Natural killer cell (primary cell): ENCODE data around the gene SYNDIG1. TPM values are rescaled to one million over a fixed set of nuclear protein-coding genes. Genes with fewer than 3 reads are reported as not detected.

Experiments used
- ATAC-seq, 3 donors: fragments of 150-1000 bp in 2 of 3; fragments of 200-7000 bp in 1 of 3; cut with Tn5 transposase; 1 replicate in 1 of 3; 2 replicates in 2 of 3; pipeline ENCODE4 v1.10.0; 2021; ENCODE audit warnings: mild to moderate bottlenecking in 2 of 3, moderate library complexity in 2 of 3
- DNase-seq, 2 donors: peaks; one replicate each; pipeline versions ENCODE4 v3.0.0 to v3.0.0-alpha.2; 2013 to 2021; ENCODE audit warnings: mixed read lengths in 1 of 2
- H3K27ac ChIP-seq: one replicate; pipeline ENCODE4 v1.5.1; 2013; ENCODE audit warnings: mild to moderate bottlenecking, low read length
- H3K27me3 ChIP-seq: one replicate; pipeline ENCODE4 v1.6.1; 2013; ENCODE audit warnings: low read length; ENCODE audit not compliant: control insufficient read depth, insufficient read depth
- H3K36me3 ChIP-seq: one replicate; pipeline ENCODE4 v1.6.1; 2013; ENCODE audit warnings: low read length; ENCODE audit not compliant: control insufficient read depth, insufficient read depth
- H3K4me1 ChIP-seq: one replicate; pipeline ENCODE4 v1.6.1; 2013; ENCODE audit warnings: low read length; ENCODE audit not compliant: control insufficient read depth, insufficient read depth
- H3K4me3 ChIP-seq: one replicate; pipeline ENCODE4 v1.5.1; 2013; ENCODE audit warnings: low read length
- H3K9me3 ChIP-seq: one replicate; pipeline ENCODE4 v1.6.1; 2013; ENCODE audit warnings: low read length; ENCODE audit not compliant: control insufficient read depth, insufficient read depth
- H3K27ac Mint-ChIP-seq, 2 donors: one replicate each; pipeline ENCODE4 v1.8.0; 2022; ENCODE audit warnings: mild to moderate bottlenecking in 2 of 2, mixed read lengths in 2 of 2, moderate library complexity in 1 of 2
- H3K27me3 Mint-ChIP-seq, 2 donors: one replicate each; pipeline ENCODE4 v1.8.0; 2022; ENCODE audit warnings: low read depth in 2 of 2, mixed read lengths in 2 of 2
- H3K36me3 Mint-ChIP-seq: one replicate; pipeline ENCODE4 v1.8.0; 2022; ENCODE audit warnings: mixed read lengths
- H3K4me1 Mint-ChIP-seq, 2 donors: one replicate each; pipeline ENCODE4 v1.8.0; 2022; ENCODE audit warnings: mixed read lengths in 2 of 2
- H3K4me3 Mint-ChIP-seq: one replicate; pipeline ENCODE4 v1.8.0; 2022; ENCODE audit warnings: mild to moderate bottlenecking, moderate library complexity, mixed read lengths
- H3K9me3 Mint-ChIP-seq, 2 donors: one replicate each; pipeline ENCODE4 v1.8.0; 2022; ENCODE audit warnings: mixed read lengths in 2 of 2
- CTCF ChIP-seq: fragments of 200-600 bp; IDR thresholded peaks from one replicate; pipeline ENCODE4 v1.8.0; 2022; ENCODE audit warnings: antibody characterized with exemption
- WGBS: methylation state at CpG from one replicate; pipeline ENCODE4 v1.1.7; 2013; ENCODE audit warnings: missing lambda C conversion rate; ENCODE audit not compliant: insufficient coverage; 5-methylcytosine and 5-hydroxymethylcytosine counted together
- intact Hi-C: fragments of 100-400 bp; cut with micrococcal nuclease; formaldehyde crosslinking; loops from one replicate; pipeline ENCODE4 v1.14.2; 2022
- total RNA-seq, 4 donors: library from RNA; stranded (reverse); fragments of 120-200 nt in 1 of 4; gene quantifications; one replicate each; pipeline versions ENCODE4 v1.2.3 to v1.2.4, GENCODE V29; 2013 to 2022

SYNDIG1 gene
- total RNA-seq, 3 donors from 2014 or later (not counting 1 experiment from before 2014, with no cell fraction given): not detected

GRCh38 chr20:24600012-24600411 is 130.6 kb downstream of the SYNDIG1 start:
- no peak for ATAC-seq
- H3K4me1 ChIP-seq: no peaks in the 10 kb centered on the region
- H3K9me3 Mint-ChIP-seq: peaks cover 2 to 5% of the 10 kb centered on the region in 2 donors
- no peak overlapping the region for H3K27ac ChIP-seq
- 69% methylated on average over 1 of the region's 3 CpGs for WGBS
- peaks cover 14 to 16% of the 10 kb centered on the region in 2 donors for H3K27me3 Mint-ChIP-seq
- peaks cover 2% of the 10 kb centered on the region for H3K27me3 ChIP-seq
- H3K4me3 ChIP-seq: no peak overlapping the region
- H3K27ac Mint-ChIP-seq: no peak overlapping the region
- no peaks in the 10 kb centered on the region for H3K4me1 Mint-ChIP-seq
- no peak overlapping the region for H3K4me3 Mint-ChIP-seq
- peaks cover 8% of the 10 kb centered on the region for H3K36me3 Mint-ChIP-seq
- intact Hi-C loops: no loop called here
- TF ChIP-seq CTCF: no peak
- H3K9me3 ChIP-seq: no peaks in the 10 kb centered on the region
- no peaks in the 10 kb centered on the region for H3K36me3 ChIP-seq
- DNase-seq: no peak

- 89% methylated on average over 8 of the region's 8 CpGs for WGBS
- H3K27ac ChIP-seq: no peak overlapping the region
- TF ChIP-seq CTCF: no peak
- H3K4me1 Mint-ChIP-seq: no peaks in the 10 kb centered on the region
- H3K4me1 ChIP-seq: no peaks in the 10 kb centered on the region
- no peak overlapping the region for H3K4me3 Mint-ChIP-seq
- H3K27me3 ChIP-seq: no peaks in the 10 kb centered on the region
- H3K9me3 ChIP-seq: no peaks in the 10 kb centered on the region
- no peak for DNase-seq
- no peak overlapping the region for H3K27ac Mint-ChIP-seq
- peaks cover 10 to 14% of the 10 kb centered on the region in 2 donors for H3K27me3 Mint-ChIP-seq
- no peaks in the 10 kb centered on the region for H3K36me3 ChIP-seq
- H3K36me3 Mint-ChIP-seq: peaks cover 8% of the 10 kb centered on the region
- H3K4me3 ChIP-seq: no peak overlapping the region
- no peak for ATAC-seq
- peaks cover 2 to 5% of the 10 kb centered on the region in 2 donors for H3K9me3 Mint-ChIP-seq
- intact Hi-C loops: no loop called here
These were observed 134.0 kb downstream of the SYNDIG1 start for GRCh38 chr20:24603454-24603853.

- Histone ChIP-seq H3K9me3 (no peaks in the 10 kb centered on the region), H3K4me1 (no peaks in the 10 kb centered on the region), H3K27me3 (no peaks in the 10 kb centered on the region), H3K27ac (no peak overlapping the region), H3K36me3 (no peaks in the 10 kb centered on the region), H3K4me3 (no peak overlapping the region)
- Mint-ChIP-seq H3K4me3 (no peak overlapping the region), H3K36me3 (peaks cover 8% of the 10 kb centered on the region), H3K4me1 (no peaks in the 10 kb centered on the region), H3K9me3 (peaks cover 0 to 2% of the 10 kb centered on the region in 2 donors), H3K27me3 (peaks cover 7% of the 10 kb centered on the region in 2 donors), H3K27ac (no peak overlapping the region)
- 95% methylated on average over 3 of the region's 4 CpGs for WGBS
- no peak for ATAC-seq
- intact Hi-C loops: no loop called here
- no peak for DNase-seq
- TF ChIP-seq CTCF: no peak
These were observed 135.7 kb downstream of the SYNDIG1 start for GRCh38 chr20:24604966-24605665.
